GDM1 (cell line): ENCODE measurements around the gene CTAGE4.
"Not testable (repeated sequence)": the region's sequence is repeated elsewhere in the genome, so short reads cannot be mapped to it uniquely, and the experiment has no call there.

Experiments used
- DNase-seq: peaks from one replicate; lab custom pipeline; 2025; lab: John Stamatoyannopoulos, UW

CTAGE4 gene

DNA sequence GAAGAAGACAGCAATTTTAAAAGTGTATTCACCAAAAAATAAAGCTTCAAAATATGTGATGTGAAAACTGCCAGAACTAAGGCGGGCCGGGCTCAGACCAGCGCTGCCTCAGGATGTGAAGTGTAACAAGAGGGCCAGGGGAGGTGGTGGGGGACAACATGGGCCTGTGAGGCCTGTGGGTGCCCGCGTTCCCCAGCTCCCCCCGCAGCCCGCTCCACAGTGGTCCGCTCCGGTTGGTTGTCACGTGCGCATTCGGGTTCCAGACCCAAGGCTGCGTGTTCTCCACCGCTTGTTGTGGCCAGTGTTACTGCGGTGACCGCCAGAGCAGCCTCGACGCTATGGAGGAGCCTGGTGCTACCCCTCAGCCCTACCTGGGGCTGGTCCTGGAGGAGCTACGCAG, at the start of gene CTAGE4:
CTAGE4 (plus strand) TSS at position 301 of the 400 bp plus-strand sequence; CDS start at position 339, 38 bp downstream.
- DNase-seq: not testable (repeated sequence)

GRCh38 chr7:144134116-144134515, 49.1 kb upstream of the CTAGE4 start:
- no peak for DNase-seq

DNA sequence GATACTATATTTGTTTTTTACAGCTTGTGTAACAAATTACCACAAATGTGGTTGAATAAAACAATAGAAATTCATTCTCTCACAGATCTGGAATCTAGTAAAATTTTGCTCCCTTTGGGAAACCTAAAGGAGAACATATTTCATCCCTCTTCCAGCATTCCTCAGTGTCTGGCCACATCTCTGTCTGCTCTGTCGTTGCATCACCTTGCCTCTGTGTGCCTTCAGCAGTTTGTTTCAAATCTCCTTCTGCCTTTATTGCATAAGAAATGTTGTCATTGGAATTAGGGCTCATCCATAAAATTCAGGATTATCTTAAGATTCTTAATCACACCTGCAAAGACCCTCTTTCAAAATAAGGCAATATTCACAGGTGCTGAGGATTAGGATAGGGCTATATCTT, 45.8 kb upstream of the CTAGE4 start:
- no peak for DNase-seq

- DNase-seq: no peak
These were observed 41.1 kb upstream of the CTAGE4 start for GRCh38 chr7:144142187-144142586.

DNA sequence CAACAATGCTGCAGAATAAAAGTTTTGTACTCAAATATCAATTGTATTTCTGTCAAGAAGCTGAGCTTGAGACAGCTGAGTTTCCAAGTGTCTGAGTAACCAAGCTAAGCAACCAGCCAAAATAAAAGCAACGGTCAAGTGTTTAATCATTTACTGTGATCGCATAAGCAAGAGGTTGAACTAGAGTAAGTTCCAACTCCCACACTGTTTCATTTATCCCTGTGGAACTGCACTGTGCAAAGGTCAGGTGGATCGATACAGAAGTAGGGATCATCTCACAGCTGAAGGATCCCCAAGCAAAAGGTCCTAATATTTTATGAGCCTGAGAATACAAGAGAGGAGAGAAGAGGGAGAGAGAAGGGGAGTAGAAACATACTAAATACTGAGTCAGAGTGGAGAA, 38.8 kb upstream of the CTAGE4 start:
- no peak for DNase-seq

DNA sequence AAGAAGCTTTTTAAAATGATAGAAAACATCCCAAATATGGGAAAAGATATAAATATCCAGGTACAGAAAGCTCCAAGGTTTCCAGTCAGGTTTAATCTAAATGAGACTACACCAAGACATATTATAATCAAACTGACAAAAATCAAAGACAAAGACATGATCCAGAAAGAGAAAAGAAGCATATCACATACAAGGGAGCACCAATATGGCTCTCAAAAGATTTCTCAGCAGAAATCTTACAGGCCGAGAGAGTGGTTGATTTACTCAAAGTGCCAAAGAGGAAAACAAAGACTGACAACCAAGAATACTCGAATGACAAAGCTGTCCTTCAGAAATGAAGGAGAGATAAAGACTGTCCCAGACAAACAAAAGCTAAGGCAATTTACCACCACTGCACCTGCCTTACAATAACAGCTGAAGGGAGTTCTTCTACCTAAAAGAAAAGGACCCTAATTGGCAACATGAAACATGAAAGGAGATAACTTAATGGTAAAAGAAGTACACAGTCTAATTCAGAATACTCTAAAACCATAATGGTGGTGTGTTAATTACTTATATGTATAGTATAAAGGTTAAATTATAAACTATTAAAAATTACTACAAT, 34.9 kb upstream of the CTAGE4 start:
- DNase-seq: no peak

- DNase-seq: no peak
These were observed 24.4 kb upstream of the CTAGE4 start for GRCh38 chr7:144158861-144159260.

DNA sequence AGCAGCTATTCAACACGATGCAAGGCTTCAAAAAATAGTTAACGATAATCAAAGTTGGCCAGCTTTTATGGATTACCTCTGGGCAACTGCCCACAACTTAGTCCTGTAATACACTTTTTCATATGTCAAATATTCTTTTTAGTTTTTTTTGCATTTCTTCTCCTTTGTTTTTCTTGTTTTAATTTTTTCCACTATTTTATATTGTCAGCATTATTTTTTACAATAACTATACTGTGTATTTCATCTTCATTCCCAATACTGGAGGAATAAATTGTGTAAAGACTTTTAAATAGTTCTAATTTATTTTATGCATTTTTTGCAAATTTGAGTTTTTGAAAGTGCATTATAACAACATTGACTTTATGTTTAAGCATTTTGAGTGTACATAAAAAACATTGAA, 18.5 kb upstream of the CTAGE4 start:
- no peak for DNase-seq

GRCh38 chr7:144171594-144172350, 11.5 kb upstream of the CTAGE4 start:
- DNase-seq: not testable (repeated sequence)

DNA sequence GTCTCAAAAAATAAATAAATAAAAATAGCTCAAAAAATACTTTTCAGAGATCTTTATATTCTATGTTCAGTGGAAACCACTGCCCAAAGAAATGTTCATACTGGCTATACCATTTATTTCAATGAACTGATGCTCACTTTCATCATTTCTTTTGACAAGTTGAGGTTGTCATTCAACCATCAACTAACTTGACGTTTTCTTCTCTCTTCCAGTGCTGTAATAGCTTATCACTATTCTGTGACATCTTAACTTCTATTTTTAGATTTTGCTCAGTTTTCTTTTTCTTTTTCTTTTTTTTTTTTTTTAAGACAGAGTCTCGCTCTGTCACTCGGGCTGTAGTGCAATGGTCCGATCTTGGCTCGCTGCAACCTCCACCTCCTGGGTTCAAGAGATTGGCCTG, 8.7 kb upstream of the CTAGE4 start:
- DNase-seq: no peak

DNA sequence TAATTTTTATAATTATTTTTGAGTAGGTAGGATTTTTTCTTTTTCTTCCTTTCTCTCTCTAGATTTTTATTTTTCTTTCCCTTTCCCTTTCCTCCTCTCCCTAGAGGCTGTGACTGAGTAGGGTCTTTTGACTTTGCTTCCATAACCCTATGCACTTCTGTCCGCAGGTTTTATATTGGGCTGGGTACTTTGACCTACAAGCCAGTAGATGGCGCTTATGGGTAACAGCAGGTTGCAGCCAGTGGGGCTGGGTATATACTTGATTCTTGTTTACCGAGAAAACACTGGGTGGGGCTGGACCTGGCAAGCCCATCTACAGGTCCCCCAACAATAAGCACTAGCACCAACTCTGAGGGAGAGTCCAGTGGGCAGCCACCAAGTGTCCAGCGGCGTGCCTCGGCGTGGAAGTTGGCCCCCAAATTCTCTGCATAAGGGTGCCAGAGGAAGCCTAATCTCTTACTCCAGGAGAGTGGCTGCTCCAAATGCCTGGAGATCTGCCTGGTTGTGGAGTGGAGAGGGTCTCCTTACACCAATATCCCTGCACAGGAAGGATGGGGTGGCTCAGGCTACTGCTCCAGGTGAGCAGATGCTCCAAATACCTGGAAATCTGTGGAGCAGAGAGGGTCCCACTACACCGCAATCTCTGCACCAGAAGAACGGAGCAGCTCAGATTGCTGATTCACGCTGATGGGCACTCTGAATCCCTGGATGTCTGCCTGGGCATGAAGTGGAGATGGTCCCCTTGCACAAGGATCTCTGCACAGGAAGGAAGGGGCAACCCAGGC, 4.7 kb upstream of the CTAGE4 start:
- DNase-seq: not testable (repeated sequence)

- DNase-seq: not testable (repeated sequence)
These were observed 4.1 kb upstream of the CTAGE4 start for GRCh38 chr7:144179165-144179479.

GRCh38 chr7:144187848-144188247, 4.6 kb downstream of the CTAGE4 start:
- not testable (repeated sequence) for DNase-seq

DNA sequence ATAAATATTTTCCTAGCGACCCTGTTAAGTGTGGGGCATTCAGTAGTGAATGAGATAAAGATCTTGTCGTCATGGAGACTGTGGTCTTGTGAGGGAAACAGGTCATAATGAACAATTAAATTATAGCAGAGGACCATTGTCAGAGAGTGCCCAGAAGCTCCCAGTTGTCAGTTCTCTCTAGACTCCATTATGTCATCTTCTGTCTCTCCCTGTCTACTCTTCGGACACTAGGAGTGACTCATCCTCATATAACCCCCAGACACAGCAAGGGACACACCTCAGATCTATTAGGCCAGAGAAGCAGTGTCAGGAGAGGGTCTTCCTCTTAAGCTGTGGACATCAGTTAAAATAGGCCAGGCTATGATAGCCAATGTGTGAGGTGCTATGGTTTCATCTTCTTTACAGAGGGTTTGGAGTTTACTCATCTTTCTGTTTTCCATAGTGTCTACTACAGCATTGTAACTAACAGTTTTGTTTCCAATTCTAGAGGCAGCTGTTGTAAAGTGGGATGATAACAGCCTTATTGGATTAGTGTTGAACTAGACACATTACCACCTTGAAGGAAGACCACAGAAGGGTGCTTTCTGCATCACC, 5.4 kb downstream of the CTAGE4 start:
- not testable (repeated sequence) for DNase-seq

- not testable (repeated sequence) for DNase-seq
These were observed 10.5 kb downstream of the CTAGE4 start for GRCh38 chr7:144193782-144194181.

- not testable (repeated sequence) for DNase-seq
These were observed 11.2 kb downstream of the CTAGE4 start for GRCh38 chr7:144194453-144194852.

GRCh38 chr7:144195212-144195872, 12.1 kb downstream of the CTAGE4 start, which contains the start of gene ARHGEF35:
ARHGEF35 (minus strand) TSS chr7:144195833; CDS start chr7:144188383, 7,450 bp downstream.
- not testable (repeated sequence) for DNase-seq

DNA sequence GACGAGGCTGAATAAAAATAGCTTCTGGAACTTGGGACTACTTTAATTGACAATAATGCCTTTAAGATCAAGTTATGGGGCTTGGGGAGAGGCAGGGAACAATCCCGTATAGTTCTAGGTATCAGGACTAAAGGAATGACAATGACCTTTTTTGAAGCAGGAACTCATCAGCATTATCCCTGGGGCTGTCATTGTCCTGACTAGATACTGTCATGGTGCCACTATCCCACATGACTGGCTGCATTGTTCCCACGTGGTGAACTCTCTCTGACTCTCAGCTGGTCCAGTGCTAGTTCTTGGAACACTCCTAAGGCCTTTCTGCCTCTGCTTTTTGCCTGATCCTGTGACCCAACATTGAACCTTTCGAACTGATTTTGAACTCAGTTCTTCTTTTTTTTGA, 15.7 kb downstream of the CTAGE4 start:
- DNase-seq: not testable (repeated sequence)

DNA sequence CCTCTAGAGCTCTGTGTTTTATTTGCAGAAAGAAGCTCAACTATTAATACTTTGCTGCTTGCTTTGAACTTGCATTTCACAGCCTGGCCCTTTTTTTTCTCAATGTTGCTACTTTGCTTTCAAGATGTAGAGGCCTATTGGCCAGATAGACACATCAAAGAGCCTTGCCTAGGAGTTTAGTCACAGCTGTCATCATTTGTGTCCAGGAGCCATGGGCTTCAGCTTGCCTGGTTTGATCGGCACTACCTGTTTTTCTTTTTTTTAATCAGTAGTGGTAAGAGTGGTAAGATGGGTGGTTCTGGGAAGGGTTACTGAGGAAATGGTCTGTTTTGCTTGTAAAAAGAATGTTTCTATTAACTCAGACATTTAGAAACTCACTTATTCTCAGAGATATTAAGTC, 18.7 kb downstream of the CTAGE4 start:
- DNase-seq: not testable (repeated sequence)

DNA sequence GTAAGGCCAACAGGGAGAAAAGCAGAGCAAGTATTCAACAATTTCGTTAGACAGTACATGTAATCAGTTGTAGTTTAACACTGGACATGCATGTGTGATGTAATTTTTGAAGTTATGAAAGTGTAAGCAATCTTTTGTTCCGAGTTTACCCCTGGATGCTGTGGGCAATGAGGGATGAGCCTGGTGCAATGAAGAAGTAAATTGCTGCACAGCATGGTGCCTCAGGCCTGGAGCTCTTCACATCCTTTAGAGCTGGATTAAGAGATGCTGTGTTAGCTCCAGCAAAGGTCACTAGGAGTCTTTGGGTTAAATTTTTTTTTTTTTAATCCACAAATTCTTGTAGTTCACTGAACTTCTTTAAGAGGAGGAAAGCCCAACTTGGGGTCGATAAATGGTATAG, 19.8 kb downstream of the CTAGE4 start:
- not testable (repeated sequence) for DNase-seq

- not testable (repeated sequence) for DNase-seq
These were observed 22.0 kb downstream of the CTAGE4 start for GRCh38 chr7:144205306-144205705.

GRCh38 chr7:144217200-144217599, 33.9 kb downstream of the CTAGE4 start:
- DNase-seq: not testable (repeated sequence)
